ENCODE data around the gene ABLIM1. TPM values are rescaled to one million over a fixed set of nuclear protein-coding genes. Genes with fewer than 3 reads are reported as not detected.
A peak's percentile ranks its signal among the peaks of the same experiment; 100 is the strongest.

Gene ABLIM1
- total and polyA plus RNA-seq, 2 donors (not counting 1 experiment from before 2014, with no cell fraction given), result 5.3 to 13.6 TPM

GRCh38 chr10:114611617-114612016, 46.5 kb downstream of the ABLIM1 start:
- DNase-seq (ENCODE audit: low read depth in 2 of 2), result no peak
- Histone ChIP-seq H4K20me1 (ENCODE audit: control insufficient read depth, extremely low read depth, insufficient read depth, low read length) (no peaks in the 10 kb centered on the region), H3K79me2 (ENCODE audit: control insufficient read depth, insufficient read depth, low read length) (no peaks in the 10 kb centered on the region), H3K27me3 (ENCODE audit: control insufficient read depth, insufficient read depth, low read length) (no peaks in the 10 kb centered on the region), H3K4me3 (replicated peaks in 1 of 4; ENCODE audit: control extremely low read depth in 1 of 4, insufficient read depth in 1 of 4, low read depth in 3 of 4, low read length in 4 of 4) (no peak overlapping the region), H2AFZ (ENCODE audit: low read length) (no peak overlapping the region), H3K9me3 (ENCODE audit: control insufficient read depth, insufficient read depth, low read depth, low read length) (no peaks in the 10 kb centered on the region), H3K27ac (ENCODE audit: insufficient read depth, low read length) (no peak overlapping the region), H3K9ac (ENCODE audit: insufficient read depth, low read length) (no peak overlapping the region), H3K36me3 (ENCODE audit: control insufficient read depth, insufficient read depth, low read length) (no peaks in the 10 kb centered on the region), H3K4me2 (ENCODE audit: extremely low read depth, insufficient read depth, low read length) (no peak overlapping the region), H3K4me1 (ENCODE audit: control insufficient read depth, extremely low read depth, insufficient read depth, low read length) (no peaks in the 10 kb centered on the region)
- TF ChIP-seq CTCF (conservative IDR thresholded peaks at IDR 0.05 in 1 of 2, IDR thresholded peaks at IDR 0.05 in 1 of 2; ENCODE audit: low read depth in 1 of 2, low read length in 2 of 2) (no peak), EZH2 (IDR thresholded peaks at IDR 0.05; ENCODE audit: low read length, missing control alignments) (no peak)

- Histone ChIP-seq H3K9ac (ENCODE audit: insufficient read depth, low read length) (no peak overlapping the region), H3K4me1 (ENCODE audit: control insufficient read depth, extremely low read depth, insufficient read depth, low read length) (no peaks in the 10 kb centered on the region), H2AFZ (ENCODE audit: low read length) (no peak overlapping the region), H3K36me3 (ENCODE audit: control insufficient read depth, insufficient read depth, low read length) (no peaks in the 10 kb centered on the region), H3K27me3 (ENCODE audit: control insufficient read depth, insufficient read depth, low read length) (no peaks in the 10 kb centered on the region), H3K4me2 (ENCODE audit: extremely low read depth, insufficient read depth, low read length) (no peak overlapping the region), H3K27ac (ENCODE audit: insufficient read depth, low read length) (no peak overlapping the region), H3K79me2 (ENCODE audit: control insufficient read depth, insufficient read depth, low read length) (no peaks in the 10 kb centered on the region), H3K9me3 (ENCODE audit: control insufficient read depth, insufficient read depth, low read depth, low read length) (no peaks in the 10 kb centered on the region), H3K4me3 (replicated peaks in 1 of 4; ENCODE audit: control extremely low read depth in 1 of 4, insufficient read depth in 1 of 4, low read depth in 3 of 4, low read length in 4 of 4) (no peak overlapping the region), H4K20me1 (ENCODE audit: control insufficient read depth, extremely low read depth, insufficient read depth, low read length) (no peaks in the 10 kb centered on the region)
- TF ChIP-seq EZH2 (IDR thresholded peaks at IDR 0.05; ENCODE audit: low read length, missing control alignments) (no peak), CTCF (conservative IDR thresholded peaks at IDR 0.05 in 1 of 2, IDR thresholded peaks at IDR 0.05 in 1 of 2; ENCODE audit: low read depth in 1 of 2, low read length in 2 of 2) (no peak)
- no peak for DNase-seq (ENCODE audit: low read depth in 2 of 2)
Measured at GRCh38 chr10:114609518-114610426, 48.3 kb downstream of the ABLIM1 start.

GRCh38 chr10:114607358-114607998, 50.6 kb downstream of the ABLIM1 start:
- Histone ChIP-seq H3K27me3 (ENCODE audit: control insufficient read depth, insufficient read depth, low read length) (no peaks in the 10 kb centered on the region), H3K4me3 (replicated peaks in 1 of 4; ENCODE audit: control extremely low read depth in 1 of 4, insufficient read depth in 1 of 4, low read depth in 3 of 4, low read length in 4 of 4) (no peak overlapping the region), H2AFZ (ENCODE audit: low read length) (no peak overlapping the region), H3K9me3 (ENCODE audit: control insufficient read depth, insufficient read depth, low read depth, low read length) (no peaks in the 10 kb centered on the region), H3K27ac (ENCODE audit: insufficient read depth, low read length) (no peak overlapping the region), H3K4me2 (ENCODE audit: extremely low read depth, insufficient read depth, low read length) (no peak overlapping the region), H3K36me3 (ENCODE audit: control insufficient read depth, insufficient read depth, low read length) (no peaks in the 10 kb centered on the region), H3K79me2 (ENCODE audit: control insufficient read depth, insufficient read depth, low read length) (no peaks in the 10 kb centered on the region), H4K20me1 (ENCODE audit: control insufficient read depth, extremely low read depth, insufficient read depth, low read length) (no peaks in the 10 kb centered on the region), H3K4me1 (ENCODE audit: control insufficient read depth, extremely low read depth, insufficient read depth, low read length) (no peaks in the 10 kb centered on the region), H3K9ac (ENCODE audit: insufficient read depth, low read length) (no peak overlapping the region)
- peak; percentile 49 to 71 for DNase-seq (ENCODE audit: low read depth in 2 of 2)
- TF ChIP-seq EZH2 (IDR thresholded peaks at IDR 0.05; ENCODE audit: low read length, missing control alignments) (no peak), CTCF (conservative IDR thresholded peaks at IDR 0.05 in 1 of 2, IDR thresholded peaks at IDR 0.05 in 1 of 2; ENCODE audit: low read depth in 1 of 2, low read length in 2 of 2) (no peak)

Data from fibroblast of lung (primary cell).